Heart right ventricle (tissue), 16 donors: ENCODE measurements around the gene FBXO21. TPM values are rescaled to one million over a fixed set of nuclear protein-coding genes. Genes with fewer than 3 reads are reported as not detected.
A peak's percentile ranks its signal among the peaks of the same experiment; 100 is the strongest.

Experiments used
- ATAC-seq, 8 donors: fragments of 200-7000 bp; cut with Tn5 transposase; one replicate each; pipeline ENCODE4 v1.9.1; 2020; ENCODE audit warnings: mild to moderate bottlenecking in 8 of 8, moderate library complexity in 8 of 8, moderate number of reproducible peaks in 1 of 8
- DNase-seq, 2 donors: peaks; one replicate each; pipeline ENCODE4 v3.0.0-alpha.2; 2020
- H3K27ac ChIP-seq, 10 donors: fragments of 200-600 bp; sonication (generic) in 2 of 10; one replicate each; pipeline versions ENCODE4 v1.5.0 to v1.8.0; 2020 to 2022; ENCODE audit warnings: mild to moderate bottlenecking in 3 of 10
- H3K27me3 ChIP-seq, 7 donors: fragments of 200-600 bp; one replicate each; pipeline ENCODE4 v1.8.0; 2021 to 2022; ENCODE audit warnings: mild to moderate bottlenecking in 2 of 7
- H3K36me3 ChIP-seq, 9 donors: fragments of 200-600 bp; sonication (generic) in 1 of 9; one replicate each; pipeline versions ENCODE4 v1.5.0 to v1.8.0; 2020 to 2022; ENCODE audit warnings: mild to moderate bottlenecking in 2 of 9
- H3K4me1 ChIP-seq, 9 donors: fragments of 200-600 bp; sonication (generic) in 1 of 9; one replicate each; pipeline versions ENCODE4 v1.5.0 to v1.8.0; 2020 to 2022; ENCODE audit warnings: mild to moderate bottlenecking in 4 of 9
- H3K4me3 ChIP-seq, 10 donors: fragments of 200-600 bp; sonication (generic) in 2 of 10; one replicate each; pipeline versions ENCODE4 v1.5.0 to v1.8.0; 2020 to 2022; ENCODE audit warnings: mild to moderate bottlenecking in 7 of 10, moderate library complexity in 2 of 10
- H3K9me3 ChIP-seq, 11 donors: fragments of 200-600 bp in 10 of 11; sonication (generic) in 2 of 11; one replicate each; pipeline versions ENCODE4 v1.5.0 to v1.8.0; 2013 to 2022; ENCODE audit warnings: mild to moderate bottlenecking in 2 of 11, control low read depth in 1 of 11, moderate library complexity in 1 of 11
- WGBS, 2 donors: extraction: QIAGEN DNeasy Blood & Tissue Kit; methylation state at CpG; one replicate each; pipeline ENCODE4 v1.1.7; 2013; ENCODE audit warnings: inconsistent platforms in 1 of 2; 5-methylcytosine and 5-hydroxymethylcytosine counted together
- intact Hi-C, 10 donors: fragments of 100-400 bp; cut with DNase I; formaldehyde crosslinking; loops; one replicate each; pipeline versions ENCODE4 v1.11.1 to v1.14.2; 2022
- polyA plus RNA-seq, 2 donors: library from polyadenylated mRNA; stranded (reverse); fragments of 200-250 nt; gene quantifications; one replicate each; pipeline ENCODE4 v1.2.3, GENCODE V29; 2013
- total RNA-seq, 10 donors: library from RNA; stranded (reverse); fragmentation: NEBNext Ultra II Directional in 3 of 10; extraction: Animal tissue kit (Norgen Biotek cat#: 25700) in 3 of 10; gene quantifications; one replicate each; pipeline versions ENCODE4 v1.2.1 to v1.2.4, GENCODE V29; 2021 to 2023
- TF ChIP-seq, protein P1 (sequence below), 9 donors: fragments of 200-600 bp; sonication (generic) in 2 of 9; IDR thresholded peaks; one replicate each; pipeline versions ENCODE4 v1.5.0 to v1.8.0; 2021 to 2022; ENCODE audit warnings: antibody characterized with exemption in 9 of 9, mild to moderate bottlenecking in 5 of 9, moderate library complexity in 1 of 9
- donor health status: Arrhythmogenic right ventricular cardiomyopathy.
- donor health status: ischemic (EF 13 %, LVEDD 7.1; RV severe dilation, severe dysfunction).
- donor health status: healthy with polysubstance abuse.
- donor health status: DM: no; HTN: yes; CAD: no.
- donor health status: DM: no; HTN: no; CAD: no.
- donor health status: ischemic (EF 25% LVEDD 6.9; RV normal size, moderate dysfunction).
- donor health status: ischemic (EF 25% LVEDD 5.7; RV mildly dilated, moderate dysfunction).
- donor health status: healthy.
- donor health status: DM: yes; HTN: yes; CAD: no.
- donor health status: Ischemic cardiomyopathy.
- donor health status: ischemic (EF 35%, LVEDD 5.7; RV mildly dilated, moderate dysfunction).
- donor health status: nonischemic (EF 11% LVEDD 7.7; RV severe dilation, severe dysfunction).
- donor health status: DM: yes; HTN: yes; CAD: no.
- donor health status: PGD.
- donor health status: ischemic (EF 29% LVEDD 5.4; RV normal size, mild dysfunction).
- donor health status: nonischemic (EF 23%, LVEDD 6.1; RV moderate dilation, normal function).

Gene FBXO21
- total and polyA plus RNA-seq, 12 donors, result 10.2 to 75.1 (median 47.6) TPM

DNA sequence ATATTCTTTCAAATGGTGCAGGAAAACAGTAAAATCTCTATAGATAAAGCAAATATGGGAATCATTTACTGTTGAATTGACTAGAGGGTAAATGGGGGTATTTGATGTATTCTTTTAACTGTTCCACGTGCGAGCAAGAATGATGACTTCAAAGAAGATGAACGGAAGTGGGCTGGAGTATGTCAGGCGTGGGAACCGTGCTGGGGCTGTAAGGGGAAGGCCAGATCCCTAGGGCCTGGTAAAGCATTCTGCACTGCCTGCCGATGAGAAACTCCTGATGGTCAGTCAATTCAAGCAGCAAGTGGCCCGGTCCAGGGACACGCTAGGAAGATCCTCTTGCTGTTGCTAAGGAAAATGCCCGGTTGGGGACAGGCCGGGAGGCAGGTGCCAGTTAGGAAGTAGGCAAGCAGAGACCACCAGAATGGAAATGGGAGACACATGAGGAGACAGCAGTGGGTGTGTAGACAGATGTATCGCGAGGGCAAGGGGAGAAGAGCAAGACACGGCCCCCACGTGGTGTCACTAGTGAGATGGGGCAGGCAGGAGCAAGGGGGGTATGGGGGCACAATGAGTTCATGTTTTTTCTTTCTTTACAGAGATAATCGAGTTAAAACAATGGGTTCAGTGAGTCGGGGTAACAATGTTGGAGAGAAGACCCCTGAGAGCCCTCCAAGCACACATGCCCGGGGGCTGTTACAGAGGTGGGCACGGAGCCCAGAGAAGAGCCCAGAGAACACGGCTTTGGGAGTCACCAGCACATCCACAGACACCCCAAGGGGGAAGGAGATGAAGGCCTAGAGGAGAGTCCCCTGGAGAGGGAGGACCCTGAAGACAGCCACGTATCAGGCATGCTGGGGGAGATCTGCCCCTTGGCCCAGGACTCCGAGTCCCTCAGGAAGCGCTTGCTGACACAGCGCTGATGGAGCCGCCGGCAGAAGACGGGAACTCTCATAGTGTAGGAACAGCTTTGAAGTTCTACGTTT is 37.2 kb downstream of the FBXO21 start:
- TF ChIP-seq, protein P1, sequence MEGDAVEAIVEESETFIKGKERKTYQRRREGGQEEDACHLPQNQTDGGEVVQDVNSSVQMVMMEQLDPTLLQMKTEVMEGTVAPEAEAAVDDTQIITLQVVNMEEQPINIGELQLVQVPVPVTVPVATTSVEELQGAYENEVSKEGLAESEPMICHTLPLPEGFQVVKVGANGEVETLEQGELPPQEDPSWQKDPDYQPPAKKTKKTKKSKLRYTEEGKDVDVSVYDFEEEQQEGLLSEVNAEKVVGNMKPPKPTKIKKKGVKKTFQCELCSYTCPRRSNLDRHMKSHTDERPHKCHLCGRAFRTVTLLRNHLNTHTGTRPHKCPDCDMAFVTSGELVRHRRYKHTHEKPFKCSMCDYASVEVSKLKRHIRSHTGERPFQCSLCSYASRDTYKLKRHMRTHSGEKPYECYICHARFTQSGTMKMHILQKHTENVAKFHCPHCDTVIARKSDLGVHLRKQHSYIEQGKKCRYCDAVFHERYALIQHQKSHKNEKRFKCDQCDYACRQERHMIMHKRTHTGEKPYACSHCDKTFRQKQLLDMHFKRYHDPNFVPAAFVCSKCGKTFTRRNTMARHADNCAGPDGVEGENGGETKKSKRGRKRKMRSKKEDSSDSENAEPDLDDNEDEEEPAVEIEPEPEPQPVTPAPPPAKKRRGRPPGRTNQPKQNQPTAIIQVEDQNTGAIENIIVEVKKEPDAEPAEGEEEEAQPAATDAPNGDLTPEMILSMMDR (IDR thresholded peaks at IDR 0.05), result no peak
- peaks cover 0 to 89% (median 50%) of the 10 kb centered on the region in 9 donors for H3K36me3 ChIP-seq
- ATAC-seq (peak in 5 of 8 donors; percentile 12 to 76 (median 38)), DNase-seq (peak; percentile 30 to 43)
- no peak overlapping the region for H3K4me3 ChIP-seq
- intact Hi-C loops, result loop anchor here in 3 of 10 donors (5.0 to 10.0 kb wide), 2 partner anchors 126 to 128 kb away; no protein-coding TSS in a partner anchor
- H3K4me1 ChIP-seq, result peaks cover 0 to 28% (median 0%) of the 10 kb centered on the region in 9 donors
- peak overlapping the region in 7 of 10 donors; percentile 7 to 67 (median 37) for H3K27ac ChIP-seq
- H3K9me3 ChIP-seq, result no peaks in the 10 kb centered on the region
- 77 to 82% methylated on average over 27 of the region's 27 CpGs for WGBS, 2 donors
- no peaks in the 10 kb centered on the region for H3K27me3 ChIP-seq

DNA sequence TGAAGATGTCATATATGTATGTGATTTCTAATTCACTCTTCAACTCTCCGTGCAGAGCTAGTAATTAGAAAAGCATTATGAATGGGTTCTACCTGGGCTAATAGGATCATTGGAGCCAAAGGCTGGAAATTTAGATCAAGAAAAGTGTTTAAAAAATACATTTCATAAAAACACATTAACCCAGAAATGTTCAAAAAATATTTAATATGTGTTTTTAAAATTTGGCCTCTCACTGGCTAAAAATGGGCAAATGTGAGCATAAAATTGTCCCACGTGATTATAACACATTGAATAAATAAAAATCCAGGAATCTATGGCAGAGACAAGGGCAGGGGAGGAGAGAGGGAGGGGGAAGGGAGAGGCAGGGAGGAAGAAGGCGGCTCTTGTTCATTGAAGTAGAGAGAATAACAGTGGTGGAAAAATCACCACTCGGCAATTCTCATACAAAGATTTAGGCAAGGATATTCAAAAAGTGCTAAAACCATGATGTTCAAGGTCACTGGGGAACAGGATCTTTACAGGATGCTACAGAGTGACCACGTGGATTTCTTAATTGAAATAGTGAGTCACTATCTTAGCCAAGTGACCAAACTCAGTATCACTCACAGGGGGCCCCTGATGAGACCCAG is 38.8 kb downstream of the FBXO21 start:
- TF ChIP-seq, protein P1 (IDR thresholded peaks at IDR 0.05), result peak in 2 of 9 donors; percentile 11 to 39
- peaks cover 0 to 84% (median 40%) of the 10 kb centered on the region in 9 donors for H3K36me3 ChIP-seq
- peaks cover 0 to 28% (median 0%) of the 10 kb centered on the region in 9 donors for H3K4me1 ChIP-seq
- H3K27me3 ChIP-seq, result no peaks in the 10 kb centered on the region
- H3K4me3 ChIP-seq, result no peak overlapping the region
- WGBS, 2 donors, result 58 to 68% methylated on average over 5 of the region's 5 CpGs
- peak overlapping the region in 2 of 10 donors; percentile 15 to 16 for H3K27ac ChIP-seq
- ATAC-seq, result no peak
- no peaks in the 10 kb centered on the region for H3K9me3 ChIP-seq
- intact Hi-C loops, result loop anchor here in 8 of 10 donors (1.0 to 10.0 kb wide), 4 partner anchors 124 to 127 kb away; no protein-coding TSS in a partner anchor
- DNase-seq, result no peak

DNA sequence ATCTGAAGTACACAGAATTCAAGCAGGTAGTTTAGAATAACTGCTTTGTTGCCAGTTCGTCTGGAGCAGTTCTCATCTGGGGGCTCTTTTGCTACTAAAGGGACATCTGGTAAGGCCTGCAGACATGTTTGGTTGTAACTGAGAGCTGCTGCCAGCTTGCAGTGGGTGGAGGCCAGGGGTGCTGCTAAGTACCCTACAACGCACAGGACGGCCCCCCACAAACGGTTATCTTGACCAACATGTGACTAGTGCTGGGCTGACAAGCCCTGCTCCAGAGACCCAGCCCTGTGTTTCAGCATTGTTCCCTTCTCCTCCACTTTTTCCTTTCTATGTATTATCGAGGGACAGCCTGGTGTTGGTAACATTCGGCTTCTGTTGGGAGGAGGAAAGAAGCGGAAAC is 40.8 kb downstream of the FBXO21 start:
- no peaks in the 10 kb centered on the region for H3K9me3 ChIP-seq
- no peaks in the 10 kb centered on the region for H3K27me3 ChIP-seq
- no peak overlapping the region for H3K4me3 ChIP-seq
- 86 to 91% methylated on average over 7 of the region's 7 CpGs for WGBS, 2 donors
- peaks cover 0 to 84% (median 30%) of the 10 kb centered on the region in 9 donors for H3K36me3 ChIP-seq
- TF ChIP-seq, protein P1 (IDR thresholded peaks at IDR 0.05), result no peak
- no peak overlapping the region for H3K27ac ChIP-seq
- intact Hi-C loops, result loop anchor here in 1 of 10 donors (10.0 kb wide), 1 partner anchor 445 kb away; no protein-coding TSS in a partner anchor
- ATAC-seq, result no peak
- H3K4me1 ChIP-seq, result peaks cover 0 to 28% (median 0%) of the 10 kb centered on the region in 9 donors
- DNase-seq, result no peak

DNA sequence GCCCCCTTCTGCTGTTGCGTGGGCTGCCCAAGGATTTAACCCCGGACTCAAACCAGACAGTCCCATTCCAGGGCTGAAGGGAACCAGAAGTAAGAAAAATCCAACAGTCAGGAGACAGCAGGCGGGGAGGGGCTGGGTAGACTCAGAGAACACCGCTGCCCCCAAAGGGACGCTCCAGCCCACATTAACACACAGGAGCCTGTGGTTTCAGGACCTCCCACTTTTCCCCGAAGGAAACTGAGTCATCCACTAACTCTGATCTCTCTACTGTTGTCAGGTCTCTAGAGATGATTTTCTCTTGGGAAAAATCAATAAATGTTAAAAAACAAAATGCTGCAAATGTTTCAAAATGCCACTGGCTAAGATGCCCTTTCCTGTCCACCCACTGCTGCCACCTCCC is 41.6 kb downstream of the FBXO21 start:
- TF ChIP-seq, protein P1 (IDR thresholded peaks at IDR 0.05), result no peak
- H3K4me1 ChIP-seq, result peaks cover 0 to 27% (median 0%) of the 10 kb centered on the region in 9 donors
- ATAC-seq (no peak), DNase-seq (no peak)
- no peak overlapping the region for H3K4me3 ChIP-seq
- no peak overlapping the region for H3K27ac ChIP-seq
- H3K27me3 ChIP-seq, result no peaks in the 10 kb centered on the region
- no peaks in the 10 kb centered on the region for H3K9me3 ChIP-seq
- 93% methylated on average over 6 of the region's 6 CpGs for WGBS, 2 donors
- peaks cover 0 to 84% (median 22%) of the 10 kb centered on the region in 9 donors for H3K36me3 ChIP-seq
- intact Hi-C loops, result loop anchor here in 1 of 10 donors (10.0 kb wide), 1 partner anchor 444 kb away; no protein-coding TSS in a partner anchor
